ENCODE measurements around the gene MYH9.

DNA sequence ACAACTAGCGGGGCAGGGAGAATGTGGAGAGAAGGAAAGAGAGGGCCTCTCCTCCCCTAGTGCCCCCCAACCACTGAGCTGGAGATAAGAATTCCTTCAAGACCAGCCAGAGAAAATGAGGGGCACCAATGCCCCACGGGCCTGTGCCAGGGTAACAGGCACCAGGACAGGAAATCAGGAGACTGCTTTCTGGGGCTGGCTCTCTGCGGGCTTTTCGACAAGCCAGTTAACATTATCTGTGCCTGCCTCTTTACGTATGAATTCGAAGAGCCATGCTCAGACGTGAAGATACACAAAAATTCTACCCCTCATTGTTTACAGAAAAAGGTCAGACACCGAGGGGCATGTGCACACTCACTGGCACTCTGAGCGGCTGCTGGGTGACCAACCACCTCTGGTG lies 52.1 kb downstream of the MYH9 start:
- TF ChIP-seq, protein P1, sequence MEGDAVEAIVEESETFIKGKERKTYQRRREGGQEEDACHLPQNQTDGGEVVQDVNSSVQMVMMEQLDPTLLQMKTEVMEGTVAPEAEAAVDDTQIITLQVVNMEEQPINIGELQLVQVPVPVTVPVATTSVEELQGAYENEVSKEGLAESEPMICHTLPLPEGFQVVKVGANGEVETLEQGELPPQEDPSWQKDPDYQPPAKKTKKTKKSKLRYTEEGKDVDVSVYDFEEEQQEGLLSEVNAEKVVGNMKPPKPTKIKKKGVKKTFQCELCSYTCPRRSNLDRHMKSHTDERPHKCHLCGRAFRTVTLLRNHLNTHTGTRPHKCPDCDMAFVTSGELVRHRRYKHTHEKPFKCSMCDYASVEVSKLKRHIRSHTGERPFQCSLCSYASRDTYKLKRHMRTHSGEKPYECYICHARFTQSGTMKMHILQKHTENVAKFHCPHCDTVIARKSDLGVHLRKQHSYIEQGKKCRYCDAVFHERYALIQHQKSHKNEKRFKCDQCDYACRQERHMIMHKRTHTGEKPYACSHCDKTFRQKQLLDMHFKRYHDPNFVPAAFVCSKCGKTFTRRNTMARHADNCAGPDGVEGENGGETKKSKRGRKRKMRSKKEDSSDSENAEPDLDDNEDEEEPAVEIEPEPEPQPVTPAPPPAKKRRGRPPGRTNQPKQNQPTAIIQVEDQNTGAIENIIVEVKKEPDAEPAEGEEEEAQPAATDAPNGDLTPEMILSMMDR (tag by site-specific recombination; IDR thresholded peaks at IDR 0.05): no peak
- TF ChIP-seq, protein P2, sequence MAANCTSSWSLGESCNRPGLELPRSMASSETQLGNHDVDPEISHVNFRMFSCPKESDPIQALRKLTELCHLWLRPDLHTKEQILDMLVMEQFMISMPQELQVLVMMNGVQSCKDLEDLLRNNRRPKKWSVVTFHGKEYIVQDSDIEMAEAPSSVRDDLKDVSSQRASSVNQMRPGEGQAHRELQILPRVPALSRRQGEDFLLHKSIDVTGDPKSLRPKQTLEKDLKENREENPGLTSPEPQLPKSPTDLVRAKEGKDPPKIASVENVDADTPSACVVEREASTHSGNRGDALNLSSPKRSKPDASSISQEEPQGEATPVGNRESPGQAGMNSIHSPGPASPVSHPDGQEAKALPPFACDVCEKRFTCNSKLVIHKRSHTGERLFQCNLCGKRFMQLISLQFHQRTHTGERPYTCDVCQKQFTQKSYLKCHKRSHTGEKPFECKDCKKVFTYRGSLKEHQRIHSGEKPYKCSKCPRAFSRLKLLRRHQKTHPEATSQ (tag by site-specific recombination; IDR thresholded peaks at IDR 0.05): no peak
- TF ChIP-seq, protein P3, sequence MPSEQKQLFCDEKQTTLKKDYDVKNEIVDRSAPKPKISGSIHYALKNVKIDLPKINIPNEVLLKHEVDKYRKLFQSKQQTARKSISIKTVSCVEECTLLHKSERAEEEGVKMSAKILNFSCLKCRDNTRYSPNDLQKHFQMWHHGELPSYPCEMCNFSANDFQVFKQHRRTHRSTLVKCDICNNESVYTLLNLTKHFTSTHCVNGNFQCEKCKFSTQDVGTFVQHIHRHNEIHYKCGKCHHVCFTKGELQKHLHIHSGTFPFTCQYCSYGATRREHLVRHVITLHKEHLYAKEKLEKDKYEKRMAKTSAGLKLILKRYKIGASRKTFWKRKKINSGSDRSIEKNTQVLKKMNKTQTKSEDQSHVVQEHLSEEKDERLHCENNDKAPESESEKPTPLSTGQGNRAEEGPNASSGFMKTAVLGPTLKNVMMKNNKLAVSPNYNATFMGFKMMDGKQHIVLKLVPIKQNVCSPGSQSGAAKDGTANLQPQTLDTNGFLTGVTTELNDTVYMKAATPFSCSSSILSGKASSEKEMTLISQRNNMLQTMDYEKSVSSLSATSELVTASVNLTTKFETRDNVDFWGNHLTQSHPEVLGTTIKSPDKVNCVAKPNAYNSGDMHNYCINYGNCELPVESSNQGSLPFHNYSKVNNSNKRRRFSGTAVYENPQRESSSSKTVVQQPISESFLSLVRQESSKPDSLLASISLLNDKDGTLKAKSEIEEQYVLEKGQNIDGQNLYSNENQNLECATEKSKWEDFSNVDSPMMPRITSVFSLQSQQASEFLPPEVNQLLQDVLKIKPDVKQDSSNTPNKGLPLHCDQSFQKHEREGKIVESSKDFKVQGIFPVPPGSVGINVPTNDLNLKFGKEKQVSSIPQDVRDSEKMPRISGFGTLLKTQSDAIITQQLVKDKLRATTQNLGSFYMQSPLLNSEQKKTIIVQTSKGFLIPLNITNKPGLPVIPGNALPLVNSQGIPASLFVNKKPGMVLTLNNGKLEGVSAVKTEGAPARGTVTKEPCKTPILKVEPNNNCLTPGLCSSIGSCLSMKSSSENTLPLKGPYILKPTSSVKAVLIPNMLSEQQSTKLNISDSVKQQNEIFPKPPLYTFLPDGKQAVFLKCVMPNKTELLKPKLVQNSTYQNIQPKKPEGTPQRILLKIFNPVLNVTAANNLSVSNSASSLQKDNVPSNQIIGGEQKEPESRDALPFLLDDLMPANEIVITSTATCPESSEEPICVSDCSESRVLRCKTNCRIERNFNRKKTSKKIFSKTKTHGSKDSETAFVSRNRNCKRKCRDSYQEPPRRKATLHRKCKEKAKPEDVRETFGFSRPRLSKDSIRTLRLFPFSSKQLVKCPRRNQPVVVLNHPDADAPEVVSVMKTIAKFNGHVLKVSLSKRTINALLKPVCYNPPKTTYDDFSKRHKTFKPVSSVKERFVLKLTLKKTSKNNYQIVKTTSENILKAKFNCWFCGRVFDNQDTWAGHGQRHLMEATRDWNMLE (tag by site-specific recombination; conservative IDR thresholded peaks at IDR 0.05; ENCODE audit: low read depth): no peak
- TF ChIP-seq TRIM28 (IDR thresholded peaks at IDR 0.05; ENCODE audit: borderline replicate concordance, low read length) (no peak), ZSCAN23 (tag by site-specific recombination; IDR thresholded peaks at IDR 0.05) (no peak), ZSCAN16 (tag by site-specific recombination; IDR thresholded peaks at IDR 0.05) (no peak), MZF1 (tag by site-specific recombination; IDR thresholded peaks at IDR 0.05; ENCODE audit: borderline replicate concordance) (no peak), ZXDB (tag by site-specific recombination; IDR thresholded peaks at IDR 0.05) (no peak)

Data from HEK293 (cell line).